HG03342 (cell line): ENCODE results near the gene LRP1.

Source experiments
- ATAC-seq: cut with Tn5 transposase; IDR thresholded peaks from one replicate; pipeline ENCODE4 v1.9.1; 2021; ENCODE audit warnings: mild to moderate bottlenecking, moderate library complexity; ENCODE audit not compliant: unreplicated experiment

The LRP1 gene

GRCh38 chr12:57093415-57094207 is 34.7 kb upstream of the LRP1 start:
- no peak for ATAC-seq

- ATAC-seq: no peak
Measured at GRCh38 chr12:57094208-57095160, 33.8 kb upstream of the LRP1 start.

DNA sequence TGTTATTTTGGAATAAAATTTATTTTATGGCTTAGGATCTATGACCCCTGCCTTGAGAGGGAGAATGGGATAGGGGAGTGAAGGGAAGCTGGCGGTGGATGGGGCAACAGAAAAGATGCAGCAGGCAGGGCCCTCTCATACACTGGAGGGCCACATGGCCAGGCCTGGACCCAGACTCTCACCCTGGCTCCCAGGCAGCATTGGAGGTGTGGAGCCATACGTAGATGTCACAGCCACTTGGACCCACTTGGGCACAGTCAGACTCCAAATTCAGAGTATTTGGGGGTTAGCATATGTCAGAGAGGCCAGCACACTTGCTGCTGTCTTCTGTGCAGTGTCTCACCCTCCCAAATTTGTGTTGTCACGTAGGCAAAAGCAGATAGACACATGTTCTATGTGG is 32.8 kb upstream of the LRP1 start:
- ATAC-seq: no peak

- ATAC-seq: no peak
Measured at GRCh38 chr12:57096099-57096572, 32.1 kb upstream of the LRP1 start.

DNA sequence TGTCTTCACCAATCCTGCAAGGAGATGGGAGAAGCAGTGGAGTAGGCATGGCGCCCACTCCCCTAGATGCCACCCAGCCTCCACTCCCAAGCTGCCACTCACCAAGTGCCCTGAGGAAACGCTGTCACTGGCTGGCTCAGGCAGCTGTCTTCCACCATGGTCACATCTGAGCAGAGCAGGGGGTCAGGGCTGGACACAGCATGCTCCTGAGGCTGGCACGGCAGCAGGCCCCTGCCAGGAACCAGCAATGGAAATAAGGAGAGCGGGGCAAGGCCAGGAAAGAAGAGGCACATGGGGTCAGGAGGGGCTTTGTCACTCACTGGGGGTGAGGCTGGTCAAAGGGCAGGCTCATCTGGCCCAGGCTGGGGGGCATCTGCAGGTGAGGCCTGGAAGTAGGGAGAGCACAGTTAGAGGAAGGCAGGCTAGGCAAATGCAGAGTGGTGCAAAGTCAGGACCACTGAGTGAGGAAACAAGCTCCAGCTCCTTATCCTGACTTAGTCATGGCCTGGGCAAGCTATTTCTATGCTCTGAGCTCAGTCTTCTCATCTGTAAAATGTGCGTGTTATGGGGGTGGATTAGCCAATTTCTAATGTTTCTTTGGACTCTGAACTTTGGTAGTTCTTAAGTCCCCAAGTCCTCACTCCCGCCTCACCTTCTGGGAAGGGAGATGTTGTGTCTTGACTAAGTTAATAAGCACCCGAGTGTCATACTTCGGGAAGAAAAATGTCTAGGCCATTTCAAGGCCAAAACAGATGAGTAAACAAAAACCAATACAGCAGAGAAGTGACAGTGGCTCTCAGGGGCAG is 31.3 kb upstream of the LRP1 start:
- no peak for ATAC-seq

DNA sequence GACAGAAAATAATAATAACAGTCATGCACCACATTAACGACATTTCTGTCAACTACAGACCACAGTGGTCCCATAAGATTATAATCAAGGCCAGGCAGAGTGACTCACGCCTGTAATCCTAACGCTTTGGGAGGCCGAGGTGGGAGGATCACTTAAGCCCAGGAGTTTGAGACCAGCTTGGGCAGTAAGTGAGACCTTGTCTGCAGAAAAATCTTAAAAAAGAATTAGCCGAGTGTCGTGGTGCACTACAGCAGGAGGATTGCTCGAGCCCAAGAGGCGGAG is 30.8 kb upstream of the LRP1 start:
- ATAC-seq: no peak

DNA sequence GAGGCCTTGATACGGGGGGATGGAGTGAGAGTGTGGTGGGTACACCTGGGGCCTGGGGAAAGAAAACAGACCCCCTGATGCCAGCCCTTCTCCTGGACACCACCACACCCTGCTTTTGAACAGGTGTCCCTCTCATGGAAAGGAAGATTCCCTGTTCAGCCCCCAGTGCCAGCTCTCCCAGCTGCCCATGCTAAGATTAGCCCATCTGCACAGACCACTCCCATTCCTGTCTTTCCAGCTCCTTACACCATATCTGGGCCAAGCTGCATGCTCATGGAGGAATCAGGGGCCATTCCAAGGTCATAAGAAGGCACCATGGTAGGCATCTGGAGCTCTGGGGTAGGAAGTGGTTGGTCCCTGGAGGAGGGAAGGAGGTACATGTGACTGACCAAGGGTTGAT is 29.7 kb upstream of the LRP1 start:
- no peak for ATAC-seq

GRCh38 chr12:57099047-57099714 is 29.1 kb upstream of the LRP1 start:
- no peak for ATAC-seq

GRCh38 chr12:57099766-57100165 is 28.5 kb upstream of the LRP1 start:
- no peak for ATAC-seq

GRCh38 chr12:57101892-57102695 is 26.2 kb upstream of the LRP1 start:
- no peak for ATAC-seq

DNA sequence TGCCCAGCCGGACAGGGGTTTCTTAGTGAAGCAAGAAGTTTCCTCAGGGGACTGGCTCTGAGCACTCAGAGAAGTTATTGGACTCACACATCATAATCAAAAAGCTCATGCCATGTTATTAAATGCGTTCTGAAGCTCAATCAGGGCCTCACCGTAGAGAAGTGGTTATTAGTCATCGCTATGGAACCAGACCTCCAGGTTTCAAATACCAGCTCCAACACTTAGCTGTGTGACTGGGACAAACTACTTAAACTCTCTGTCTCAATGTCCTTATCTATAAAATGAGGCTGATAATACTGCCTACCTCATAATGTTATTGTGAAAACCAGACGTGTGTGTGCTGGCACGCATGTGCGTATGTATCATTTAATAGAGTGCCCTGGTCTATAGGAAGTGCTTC is 24.4 kb upstream of the LRP1 start:
- ATAC-seq: no peak

- ATAC-seq: no peak
Measured at GRCh38 chr12:57104292-57104910, 23.9 kb upstream of the LRP1 start.

GRCh38 chr12:57105011-57105753 is 23.1 kb upstream of the LRP1 start:
- no peak for ATAC-seq

DNA sequence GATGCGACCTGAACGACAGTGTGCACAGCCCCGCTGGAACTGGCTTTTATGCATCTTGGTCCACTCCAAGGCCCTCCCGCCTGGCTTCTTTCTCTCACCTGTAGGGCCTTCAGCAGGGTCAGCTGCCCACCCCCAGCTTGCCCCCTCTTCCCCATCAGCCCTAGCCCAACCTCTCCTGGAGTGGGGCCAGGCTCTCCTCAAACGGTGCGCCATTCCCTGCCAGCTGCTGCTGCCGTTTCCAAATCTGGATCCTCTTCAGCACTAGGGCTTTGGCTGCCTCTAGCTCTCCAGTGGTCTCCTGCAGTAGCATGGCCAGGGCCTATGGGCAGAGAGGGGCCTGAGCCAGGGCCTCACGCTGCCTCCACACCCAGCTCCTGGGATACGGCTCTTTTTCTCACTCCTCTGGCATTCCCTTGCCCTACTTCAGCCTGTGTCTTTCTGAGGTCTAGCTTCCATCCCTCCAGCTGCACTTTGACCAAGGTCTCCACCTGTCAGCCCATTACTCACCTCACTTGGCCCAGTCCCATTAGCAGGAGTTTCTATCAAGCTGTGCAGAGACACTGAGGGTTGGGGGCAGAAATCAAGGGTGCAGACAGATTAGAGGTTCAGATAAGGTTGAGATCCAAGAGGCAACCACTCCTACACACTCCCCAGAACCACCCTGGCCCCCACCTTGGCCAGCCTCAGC is 22.1 kb upstream of the LRP1 start:
- no peak for ATAC-seq

- ATAC-seq: no peak
Measured at GRCh38 chr12:57107456-57108155, 20.7 kb upstream of the LRP1 start.

DNA sequence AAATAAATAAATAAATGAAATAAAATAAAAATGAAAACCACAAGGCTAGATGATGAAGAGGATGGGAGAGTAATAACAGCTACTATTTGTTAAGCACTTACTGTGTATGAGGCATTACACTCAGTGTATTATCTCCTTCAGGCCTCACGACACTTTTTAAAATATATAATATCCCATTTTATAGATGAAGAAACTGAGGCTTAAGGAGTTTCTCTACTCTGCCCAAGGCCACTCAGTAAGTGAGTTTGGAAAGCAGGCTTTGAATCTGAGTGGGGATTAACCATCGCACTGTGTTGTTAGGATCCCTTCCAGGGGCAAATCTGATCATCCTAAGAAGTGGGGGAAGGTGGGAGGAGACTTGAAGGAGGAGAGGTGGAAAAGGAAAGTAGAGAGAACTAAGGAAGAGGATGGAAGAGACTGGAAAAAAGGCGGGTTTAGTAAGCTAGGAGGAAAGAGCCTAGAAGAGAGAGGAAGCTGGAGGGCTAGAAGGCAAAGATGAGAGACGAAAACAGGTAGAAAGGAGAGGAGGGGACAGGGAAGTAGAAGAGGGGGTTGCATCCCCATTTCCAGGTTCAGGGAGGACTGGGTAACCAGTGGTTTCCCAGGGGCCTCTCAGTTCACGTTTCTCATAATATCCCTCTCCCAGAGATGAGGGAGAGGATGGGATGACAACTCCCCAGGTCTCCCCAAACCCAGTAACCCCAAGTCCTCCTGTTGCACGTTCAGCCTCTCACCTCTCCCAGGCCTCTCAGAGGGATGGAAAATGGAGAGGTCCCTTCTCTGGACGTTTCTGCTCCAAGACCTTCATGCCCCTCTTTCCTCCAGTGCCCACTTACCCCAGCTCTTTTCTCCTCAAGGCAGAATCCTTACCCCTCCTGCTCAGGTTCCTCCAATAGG is 18.8 kb upstream of the LRP1 start:
- no peak for ATAC-seq
